NCI-H2227 (cell line): ENCODE data around the gene RNF168.
"Not testable (repeated sequence)": the region's sequence is repeated elsewhere in the genome, so short reads cannot be mapped to it uniquely, and the experiment has no call there.

Experiments used
- DNase-seq: peaks from one replicate; lab custom pipeline; 2025; ENCODE audit not compliant: unreplicated experiment; lab: John Stamatoyannopoulos, UW

The RNF168 gene, protein sequence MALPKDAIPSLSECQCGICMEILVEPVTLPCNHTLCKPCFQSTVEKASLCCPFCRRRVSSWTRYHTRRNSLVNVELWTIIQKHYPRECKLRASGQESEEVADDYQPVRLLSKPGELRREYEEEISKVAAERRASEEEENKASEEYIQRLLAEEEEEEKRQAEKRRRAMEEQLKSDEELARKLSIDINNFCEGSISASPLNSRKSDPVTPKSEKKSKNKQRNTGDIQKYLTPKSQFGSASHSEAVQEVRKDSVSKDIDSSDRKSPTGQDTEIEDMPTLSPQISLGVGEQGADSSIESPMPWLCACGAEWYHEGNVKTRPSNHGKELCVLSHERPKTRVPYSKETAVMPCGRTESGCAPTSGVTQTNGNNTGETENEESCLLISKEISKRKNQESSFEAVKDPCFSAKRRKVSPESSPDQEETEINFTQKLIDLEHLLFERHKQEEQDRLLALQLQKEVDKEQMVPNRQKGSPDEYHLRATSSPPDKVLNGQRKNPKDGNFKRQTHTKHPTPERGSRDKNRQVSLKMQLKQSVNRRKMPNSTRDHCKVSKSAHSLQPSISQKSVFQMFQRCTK

DNA sequence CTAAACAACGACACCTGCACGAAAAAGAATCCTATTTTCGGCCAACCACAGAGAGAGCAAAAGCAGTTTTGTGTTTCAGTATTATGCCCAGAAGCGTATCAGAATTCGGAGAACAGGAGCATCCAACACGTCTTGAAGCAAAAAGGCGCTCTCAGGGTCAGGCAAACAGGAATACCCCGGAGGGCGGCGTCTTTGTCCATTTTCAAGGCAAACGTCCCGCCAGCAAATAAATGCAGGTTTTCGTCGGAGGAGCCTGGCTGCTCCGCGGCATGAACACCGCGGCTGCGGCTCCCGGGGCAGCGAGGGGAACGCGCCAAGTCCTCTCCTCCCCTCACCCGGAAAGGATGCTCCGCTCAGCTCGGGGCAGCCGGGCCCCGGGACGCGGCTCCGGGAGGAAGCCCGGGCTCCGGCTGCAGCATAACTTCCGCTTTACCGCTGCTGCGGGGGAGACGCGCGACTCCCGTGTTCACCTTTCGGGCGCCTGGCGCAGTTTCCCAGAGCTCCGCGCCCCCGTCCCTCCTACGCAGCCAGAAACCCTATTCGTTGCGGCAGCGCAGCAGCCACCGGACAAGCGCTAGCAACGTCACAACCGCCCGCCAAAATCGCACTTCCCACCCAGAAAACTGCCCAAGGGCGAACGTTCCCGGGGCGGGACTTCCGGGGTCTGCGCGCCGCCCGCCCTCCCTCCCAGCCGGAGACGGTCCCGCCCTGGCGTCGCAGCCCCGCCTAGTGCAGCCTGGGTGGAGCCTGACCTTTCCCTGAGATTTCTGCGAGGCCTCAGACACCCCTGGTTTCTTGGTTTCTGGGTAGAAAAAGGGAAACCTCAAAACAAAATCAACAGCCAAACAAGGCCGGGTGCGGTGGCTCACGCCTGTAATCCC, at the start of gene RNF168:
RNF168 (minus strand) TSS at position 573 of the 881 bp plus-strand sequence. CDS start 595 bp downstream, outside the sequence.
- peak; percentile 98 for DNase-seq

DNA sequence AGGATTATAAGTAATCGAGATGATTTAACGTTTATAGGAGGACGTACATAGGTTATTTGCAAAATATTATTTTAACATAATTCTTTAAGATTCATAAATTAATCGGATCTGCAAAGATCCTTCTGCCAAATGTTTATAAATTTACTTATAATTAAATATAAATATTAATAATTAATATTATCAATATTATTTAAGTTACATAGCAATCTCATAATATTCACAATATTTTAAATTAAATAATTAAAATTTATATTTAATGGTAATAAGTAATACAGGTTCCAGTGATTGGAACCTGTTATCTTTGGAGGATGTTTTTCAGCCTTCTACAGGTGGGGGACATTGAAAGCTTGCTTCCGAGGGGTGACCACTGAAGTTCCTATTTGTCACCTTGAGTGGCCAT, 48.7 kb upstream of the RNF168 start:
- no peak for DNase-seq

DNA sequence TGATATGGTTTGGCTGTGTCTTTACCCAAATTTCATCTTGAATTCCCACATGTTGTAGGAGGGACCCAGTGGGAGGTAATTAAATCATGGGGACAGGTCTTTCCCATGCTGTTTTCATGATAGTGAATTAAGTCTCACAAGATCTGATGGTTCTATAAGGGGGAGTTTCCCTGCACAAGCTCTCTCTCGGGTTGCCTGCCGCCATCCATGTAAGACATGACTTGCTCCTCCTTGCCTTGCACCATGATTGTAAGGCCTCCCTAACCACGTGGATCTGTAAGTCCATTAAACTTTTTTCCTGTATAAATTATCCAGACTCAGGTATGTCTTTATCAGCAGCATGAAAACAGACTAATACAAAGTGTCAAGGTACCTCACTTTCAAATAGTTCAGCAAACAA, 46.6 kb upstream of the RNF168 start:
- DNase-seq = not testable (repeated sequence)

DNA sequence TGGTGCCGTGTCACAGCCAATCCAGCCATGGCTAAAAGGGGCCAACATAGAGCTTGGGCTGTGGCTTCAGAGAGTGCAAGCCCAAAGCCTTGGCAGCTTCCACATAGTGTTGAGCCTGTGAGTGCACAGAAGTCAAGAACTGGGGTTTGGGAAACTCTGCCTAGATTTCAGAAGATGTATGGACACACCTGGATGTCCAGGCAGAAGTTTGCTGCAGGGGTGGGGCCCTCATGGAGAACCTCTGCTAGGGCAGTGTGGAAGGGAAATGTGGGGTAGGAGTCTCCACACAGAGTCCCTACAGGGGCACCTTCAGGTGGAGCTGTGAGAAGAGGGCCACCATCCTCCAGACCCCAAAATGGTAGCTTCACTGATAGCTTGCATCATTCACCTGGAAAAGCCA, 45.7 kb upstream of the RNF168 start:
- not testable (repeated sequence) for DNase-seq

DNA sequence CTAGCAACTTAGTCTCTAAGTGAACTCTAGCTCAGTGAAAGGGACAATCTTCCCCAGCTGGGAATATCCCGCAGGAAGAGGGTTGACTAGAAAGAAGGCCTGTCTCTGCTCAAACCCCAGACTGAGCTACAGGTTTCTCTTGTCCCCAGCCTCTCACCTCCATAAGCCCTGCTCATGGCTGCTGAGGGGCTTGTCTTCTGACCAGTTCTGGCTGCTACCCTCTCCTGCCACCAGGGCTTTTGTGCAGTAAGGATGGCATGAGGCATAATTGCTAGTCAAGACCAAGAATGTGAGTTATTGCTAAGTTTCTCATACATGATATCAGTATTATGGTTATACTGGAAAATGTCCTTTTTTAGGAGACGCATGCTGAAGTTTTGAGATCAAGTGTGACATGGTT, 43.5 kb upstream of the RNF168 start:
- no peak for DNase-seq

DNA sequence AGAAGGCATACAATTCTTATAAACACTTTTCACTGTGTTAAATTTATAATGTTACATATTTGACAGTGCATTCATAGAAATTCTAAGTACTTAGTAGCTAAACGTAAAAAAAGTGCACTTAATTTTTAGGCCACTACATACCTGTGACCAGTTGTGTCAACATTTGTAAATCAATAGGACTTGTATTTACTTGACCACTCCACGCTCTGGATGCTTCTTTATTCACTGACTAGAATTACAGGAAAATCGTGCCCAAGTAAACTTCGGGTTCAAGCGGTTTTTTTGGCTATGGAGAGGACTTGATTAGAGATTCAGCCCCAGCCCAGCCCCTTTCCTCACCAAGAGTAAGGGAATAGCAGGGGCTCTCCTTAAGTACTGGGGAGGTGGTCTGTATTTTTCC, 43.0 kb upstream of the RNF168 start:
- no peak for DNase-seq

DNA sequence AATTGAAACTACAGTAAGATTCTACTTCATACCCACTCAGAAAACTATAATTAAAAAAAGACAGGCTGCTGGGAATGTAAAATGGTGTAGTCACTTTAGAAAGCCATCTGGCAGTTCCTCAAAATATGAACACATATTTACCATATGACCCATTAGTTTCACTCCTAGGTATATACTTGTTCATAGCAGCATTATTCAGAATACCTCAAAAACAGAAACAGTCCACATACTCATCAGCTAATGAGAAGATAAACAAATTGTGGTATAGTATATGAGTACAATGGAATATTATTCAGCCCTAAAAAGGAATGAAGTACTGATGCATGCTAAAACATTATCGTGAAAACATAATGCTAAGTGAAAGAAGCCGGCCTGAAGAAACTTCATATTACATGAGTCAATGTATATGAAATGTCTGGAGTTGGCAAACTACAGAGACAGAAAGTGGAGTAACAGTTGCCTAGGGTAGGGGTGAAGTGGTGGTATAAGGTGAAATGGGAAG, 41.0 kb upstream of the RNF168 start:
- DNase-seq = no peak

DNA sequence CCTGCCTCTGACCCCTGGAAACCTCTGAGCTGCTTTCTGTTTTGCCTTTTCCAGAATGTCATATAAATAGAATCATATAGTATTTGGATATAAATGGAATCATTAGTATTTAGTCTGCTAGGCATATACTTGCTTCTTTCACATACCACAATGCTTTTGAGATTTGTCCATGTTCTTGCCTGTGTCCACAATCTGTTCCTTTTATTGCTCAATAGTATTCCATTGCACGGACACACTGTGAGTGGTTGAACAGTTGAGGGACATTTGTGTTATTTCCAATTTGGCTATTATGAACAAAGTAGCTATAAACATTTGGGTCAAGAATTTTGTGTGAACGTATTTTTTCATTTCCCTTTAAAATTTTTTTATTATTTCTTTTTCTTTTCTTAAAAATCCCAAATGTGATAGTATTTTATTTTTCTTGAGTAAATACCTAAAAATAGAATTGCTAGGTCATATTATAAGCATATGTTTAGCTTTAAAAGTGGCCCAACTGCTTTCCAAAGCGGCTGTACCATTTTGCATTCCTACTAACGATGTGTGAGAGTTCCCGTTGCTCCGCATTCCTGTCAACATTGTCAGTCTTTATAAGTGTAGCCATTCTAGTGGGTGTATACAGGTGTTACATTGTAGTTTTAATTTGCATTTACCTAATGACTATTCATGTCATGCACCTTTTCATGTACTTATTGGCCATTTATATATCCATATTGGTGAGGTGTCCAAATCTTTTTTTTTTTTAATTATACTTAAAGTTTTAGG, 38.3 kb upstream of the RNF168 start:
- DNase-seq = no peak

DNA sequence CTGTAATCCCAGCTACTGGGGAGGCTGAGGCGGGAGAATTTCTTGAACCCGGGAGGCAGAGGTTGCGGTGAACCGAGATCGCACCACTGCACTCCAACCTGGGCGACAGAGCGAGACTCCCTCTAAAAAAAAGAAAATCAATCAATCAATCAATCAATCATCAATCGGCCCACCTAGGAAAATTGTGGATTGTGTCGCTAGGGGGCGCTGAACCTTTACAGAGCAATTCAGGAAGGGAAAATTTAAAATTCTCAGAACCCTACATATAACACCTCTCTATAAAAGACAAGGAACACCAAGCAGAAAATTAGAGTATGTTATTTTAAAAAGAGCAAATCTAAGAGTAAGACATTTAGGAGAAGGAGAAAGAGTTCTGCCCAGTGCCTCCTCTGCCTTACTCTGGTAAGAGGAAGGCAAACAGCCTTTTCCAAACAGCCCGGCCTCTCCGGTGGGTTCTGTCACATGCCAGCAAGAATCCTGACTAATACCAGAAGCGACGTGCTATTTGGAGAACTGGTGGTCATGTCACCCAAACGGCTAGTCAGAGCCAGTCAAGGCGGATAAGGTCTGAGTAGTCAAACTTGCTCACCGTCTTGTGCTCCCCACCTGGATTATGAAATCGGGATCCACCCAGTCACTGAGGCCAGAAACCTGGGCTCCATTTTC, 33.9 kb upstream of the RNF168 start:
- DNase-seq = peak; percentile 10

DNA sequence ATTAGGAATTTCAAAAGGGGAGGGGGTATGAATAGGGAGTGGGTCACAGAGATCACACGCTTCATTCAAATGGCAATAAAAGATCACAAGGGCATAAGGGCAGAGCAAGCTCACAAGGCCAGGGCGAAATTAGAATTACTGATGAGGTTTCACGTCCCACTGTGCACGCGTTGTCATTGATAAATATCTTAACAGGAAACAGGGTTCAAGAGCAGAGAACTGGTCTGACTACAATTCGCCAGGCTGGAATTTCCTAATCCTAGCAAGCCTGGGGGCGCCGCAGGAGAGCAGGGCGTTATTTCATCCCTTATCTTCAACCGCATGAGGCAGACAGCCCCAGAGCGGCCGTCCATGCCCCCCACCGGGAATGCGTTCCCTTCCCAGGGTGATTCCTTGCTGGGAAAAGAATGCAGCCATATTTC, 29.7 kb upstream of the RNF168 start:
- no peak for DNase-seq

DNA sequence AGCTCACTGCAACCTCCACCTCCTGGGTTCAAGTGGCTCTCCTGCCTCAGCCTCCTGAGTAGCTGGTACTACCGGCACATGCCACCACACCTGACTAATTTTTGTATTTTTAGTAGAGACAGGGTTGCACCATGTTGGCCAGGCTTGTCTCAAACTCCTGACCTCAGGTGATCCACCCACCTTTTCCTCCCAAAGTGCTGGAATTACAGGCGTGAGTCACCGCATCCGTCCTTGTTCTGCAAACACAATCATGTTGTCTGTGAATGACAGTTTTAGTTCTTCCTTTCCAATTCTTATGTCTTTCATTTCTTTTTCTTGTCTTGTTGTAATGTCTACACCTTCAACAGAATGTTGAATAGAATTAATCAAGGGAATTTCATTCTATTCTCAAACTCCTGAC, 27.9 kb upstream of the RNF168 start:
- no peak for DNase-seq

DNA sequence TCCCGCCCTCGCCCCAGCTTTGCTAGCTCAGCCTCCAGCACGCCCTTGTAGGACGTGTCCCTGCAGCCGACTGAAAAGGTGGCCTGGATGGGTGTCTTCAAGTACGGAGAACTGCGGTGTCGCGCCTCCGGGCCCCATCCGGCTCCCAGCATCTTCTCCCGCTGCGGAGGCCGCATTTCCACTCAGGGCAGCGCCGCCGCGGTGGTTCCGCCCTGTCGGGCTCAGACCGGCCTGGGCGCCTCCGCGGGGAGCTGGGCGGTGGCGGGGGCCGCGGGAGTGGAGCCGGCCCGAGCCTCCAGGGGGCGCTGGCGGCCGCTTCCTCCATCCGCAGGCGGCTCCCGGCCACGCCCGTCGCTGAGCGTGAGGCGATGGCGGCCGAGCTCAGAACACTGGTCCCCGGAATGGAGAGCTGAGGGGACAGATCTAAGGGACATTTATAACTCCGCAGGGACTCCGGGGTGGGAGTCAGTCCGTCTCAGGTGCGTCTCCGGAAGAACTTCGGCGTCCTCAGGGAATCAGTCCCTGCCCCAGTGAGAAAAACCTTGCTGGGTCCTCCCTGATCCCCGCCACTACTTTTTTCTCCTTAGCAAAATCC, 25.2 kb upstream of the RNF168 start:
- DNase-seq = peak; percentile 92

DNA sequence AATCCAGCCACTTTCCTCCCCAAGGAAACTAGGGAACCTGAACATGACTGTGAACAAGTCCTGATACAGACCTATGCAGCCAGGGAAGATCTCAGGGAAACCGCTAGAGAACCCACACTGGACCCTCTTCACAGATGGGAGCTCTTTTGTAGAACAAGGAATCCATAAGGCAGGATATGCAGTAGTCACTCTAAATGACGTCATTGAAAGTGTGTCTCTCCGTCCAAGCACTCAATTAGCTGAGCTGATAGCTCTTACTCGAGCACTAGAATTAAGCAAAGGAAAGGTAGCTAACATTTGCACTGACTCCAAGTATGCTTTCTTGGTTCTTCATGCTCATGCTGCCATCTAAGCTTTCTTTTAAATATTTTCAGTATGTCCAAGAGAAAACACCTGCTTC, 21.6 kb upstream of the RNF168 start:
- no peak for DNase-seq

DNA sequence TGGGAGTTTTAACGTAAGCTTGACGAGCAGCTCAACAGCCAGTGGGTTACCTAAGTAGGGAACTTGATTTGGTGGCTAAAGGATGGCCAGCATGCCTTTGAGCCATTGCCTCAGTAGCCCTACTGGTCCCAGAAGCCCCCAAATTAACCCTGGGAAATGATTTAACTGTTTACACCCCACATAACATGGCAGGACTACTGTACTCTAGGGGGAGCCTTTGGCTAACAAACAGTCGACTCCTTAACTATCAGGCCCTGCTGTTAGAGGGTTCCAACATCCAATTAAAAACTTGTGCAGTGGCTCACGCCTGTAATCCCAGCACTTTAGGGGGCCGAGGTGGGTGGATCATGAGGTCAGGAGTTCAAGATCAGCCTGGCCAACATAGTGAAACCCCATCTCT, 21.0 kb upstream of the RNF168 start:
- DNase-seq = no peak

DNA sequence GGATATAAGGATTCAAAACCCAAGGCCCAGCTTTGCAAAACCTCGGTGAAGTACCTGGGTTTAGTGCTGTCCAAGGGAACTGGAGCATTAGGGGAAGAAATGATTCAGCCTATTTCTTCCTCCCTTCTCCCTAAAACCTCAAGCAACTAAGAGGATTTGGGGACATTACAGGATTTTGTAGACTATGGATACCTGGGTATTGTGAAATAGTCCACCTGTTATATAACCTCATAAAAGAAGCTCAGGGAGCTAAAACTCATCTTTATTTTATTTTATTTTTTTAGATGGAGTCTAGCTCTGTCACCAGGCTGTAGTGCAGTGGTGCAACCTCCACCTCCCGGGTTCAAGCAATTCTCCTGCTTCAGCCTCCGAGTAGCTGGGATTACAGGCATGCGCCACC, 20.3 kb upstream of the RNF168 start:
- DNase-seq = no peak

DNA sequence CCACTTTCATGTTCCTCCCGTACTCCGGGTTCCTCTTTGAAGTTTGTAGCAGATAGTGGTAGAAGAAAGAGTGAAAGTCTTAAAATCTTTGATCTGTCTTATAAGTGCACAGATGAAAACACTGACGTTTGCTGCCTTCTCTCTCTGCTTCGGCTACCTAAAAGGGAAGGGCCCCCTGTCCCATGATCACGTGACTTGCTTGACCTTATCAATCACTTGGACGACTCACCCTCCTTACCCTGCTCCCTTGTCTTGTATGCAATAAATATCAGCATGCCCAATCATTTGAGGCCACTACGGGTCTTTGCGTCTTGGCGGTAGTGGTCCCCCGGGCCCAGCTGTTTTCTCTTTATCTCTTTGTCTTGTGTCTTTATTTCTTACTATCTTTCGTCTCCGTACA, 17.7 kb upstream of the RNF168 start:
- DNase-seq = not testable (repeated sequence)

DNA sequence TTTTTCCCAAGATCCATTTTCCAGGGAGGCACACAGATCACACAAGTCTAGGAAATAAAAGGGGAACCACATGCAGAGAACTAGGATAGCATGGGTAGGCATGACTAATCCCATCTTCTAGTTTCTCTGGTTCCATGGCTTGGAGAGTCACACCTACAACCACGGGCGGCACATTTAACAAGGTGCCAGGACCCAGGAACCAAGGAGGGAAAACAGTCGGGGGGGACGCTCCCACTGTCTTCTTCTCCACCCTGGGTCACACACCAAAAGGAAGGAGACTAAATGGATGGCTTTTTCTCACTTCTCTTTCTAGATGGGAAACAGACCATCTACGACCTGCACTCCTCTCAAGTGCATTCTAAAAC, 16.1 kb upstream of the RNF168 start:
- DNase-seq = no peak

DNA sequence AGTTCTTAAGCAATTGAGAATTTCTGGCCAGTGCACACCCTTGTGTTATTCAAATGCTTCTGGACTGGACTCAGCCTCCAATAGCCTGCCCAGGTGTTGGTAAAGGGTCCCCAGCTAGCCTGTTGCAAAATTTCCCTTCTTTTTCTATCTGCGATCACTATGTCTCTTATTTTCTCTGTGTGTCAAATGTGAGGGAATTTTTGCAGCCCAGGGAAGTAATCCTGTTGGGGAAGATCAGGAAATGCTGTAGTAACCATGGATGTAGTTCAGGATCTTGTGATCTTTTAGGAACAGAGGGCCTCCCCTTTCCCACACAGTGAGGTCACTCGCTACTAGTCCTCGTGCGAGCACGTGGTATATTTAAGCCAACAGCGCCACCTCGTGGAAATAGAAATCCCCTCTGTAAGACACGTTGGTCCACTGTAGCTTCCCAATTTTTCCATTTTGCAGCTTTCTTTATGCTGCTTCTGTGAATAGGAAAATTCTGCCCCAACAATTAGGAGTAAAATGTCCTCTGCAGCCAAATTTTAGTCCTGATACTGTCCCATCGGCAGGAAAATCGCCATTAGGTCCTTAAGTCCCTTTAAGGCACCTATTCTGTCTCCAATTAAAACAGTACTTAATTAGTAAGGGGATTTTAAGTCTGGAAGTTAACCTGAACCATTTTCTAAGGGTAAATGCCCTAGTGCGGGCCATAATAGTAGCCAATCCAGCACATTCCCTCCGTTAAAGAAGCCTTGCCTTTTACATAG, 15.6 kb upstream of the RNF168 start:
- peak; percentile 58 for DNase-seq

DNA sequence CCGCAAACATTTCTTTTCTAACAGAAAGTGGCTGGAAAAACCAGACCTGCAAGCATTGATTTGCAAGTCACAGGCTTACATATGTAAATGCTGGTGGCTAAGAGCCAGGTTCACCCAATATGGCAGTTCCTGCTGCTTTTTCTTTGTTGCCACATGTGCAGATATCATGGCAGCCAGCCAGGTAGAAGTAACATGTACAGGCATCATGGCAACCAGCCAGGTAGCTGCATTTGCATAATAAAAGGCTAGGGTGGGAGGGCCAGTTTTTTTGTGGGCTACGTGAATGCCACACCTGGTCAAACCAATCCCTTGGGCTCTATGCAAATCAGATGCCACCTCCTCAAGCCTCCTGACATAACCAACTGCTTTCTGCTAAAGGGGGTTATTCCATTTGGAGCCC, 14.4 kb upstream of the RNF168 start:
- DNase-seq = no peak
